ENCODE data around the gene MASP1.

MASP1 gene

GRCh38 chr3:187274315-187274976 lies 17.1 kb downstream of the MASP1 start:
- no peak for TF ChIP-seq SIN3A (IDR thresholded peaks at IDR 0.05; ENCODE audit: borderline replicate concordance, insufficient read depth, low read length)
- no peak for TF ChIP-seq TAF1 (IDR thresholded peaks at IDR 0.05; ENCODE audit: borderline replicate concordance, insufficient read depth, low read length)
- no peak for TF ChIP-seq REST (IDR thresholded peaks at IDR 0.05; ENCODE audit: insufficient read depth in 1 of 2, low read depth in 2 of 2, low read length in 2 of 2)
- TF ChIP-seq FOXP2 (optimal IDR thresholded peaks at IDR 0.05; ENCODE audit: borderline replicate concordance, extremely low read depth, extremely low read length, insufficient read depth), result no peak
- TF ChIP-seq POLR2AphosphoS5 (IDR thresholded peaks at IDR 0.05; ENCODE audit: low read depth, low read length), result no peak

GRCh38 chr3:187271582-187271981 lies 20.0 kb downstream of the MASP1 start:
- no peak for TF ChIP-seq SIN3A (IDR thresholded peaks at IDR 0.05; ENCODE audit: borderline replicate concordance, insufficient read depth, low read length)
- no peak for TF ChIP-seq REST (IDR thresholded peaks at IDR 0.05; ENCODE audit: insufficient read depth in 1 of 2, low read depth in 2 of 2, low read length in 2 of 2)
- TF ChIP-seq POLR2AphosphoS5 (IDR thresholded peaks at IDR 0.05; ENCODE audit: low read depth, low read length), result no peak

GRCh38 chr3:187269486-187269885 lies 22.1 kb downstream of the MASP1 start:
- TF ChIP-seq FOXP2 (optimal IDR thresholded peaks at IDR 0.05; ENCODE audit: borderline replicate concordance, extremely low read depth, extremely low read length, insufficient read depth) (no peak), POLR2AphosphoS5 (IDR thresholded peaks at IDR 0.05; ENCODE audit: low read depth, low read length) (no peak), TAF1 (IDR thresholded peaks at IDR 0.05; ENCODE audit: borderline replicate concordance, insufficient read depth, low read length) (no peak), REST (IDR thresholded peaks at IDR 0.05; ENCODE audit: insufficient read depth in 1 of 2, low read depth in 2 of 2, low read length in 2 of 2) (no peak)

- TF ChIP-seq SIN3A (IDR thresholded peaks at IDR 0.05; ENCODE audit: borderline replicate concordance, insufficient read depth, low read length) (no peak), POLR2AphosphoS5 (IDR thresholded peaks at IDR 0.05; ENCODE audit: low read depth, low read length) (no peak)
Measured at GRCh38 chr3:187267306-187267705, 24.2 kb downstream of the MASP1 start.

GRCh38 chr3:187266691-187267090 lies 24.8 kb downstream of the MASP1 start:
- TF ChIP-seq REST (IDR thresholded peaks at IDR 0.05; ENCODE audit: insufficient read depth in 1 of 2, low read depth in 2 of 2, low read length in 2 of 2) (no peak), TAF1 (IDR thresholded peaks at IDR 0.05; ENCODE audit: borderline replicate concordance, insufficient read depth, low read length) (no peak), FOXP2 (optimal IDR thresholded peaks at IDR 0.05; ENCODE audit: borderline replicate concordance, extremely low read depth, extremely low read length, insufficient read depth) (no peak), POLR2AphosphoS5 (IDR thresholded peaks at IDR 0.05; ENCODE audit: low read depth, low read length) (no peak), SIN3A (IDR thresholded peaks at IDR 0.05; ENCODE audit: borderline replicate concordance, insufficient read depth, low read length) (no peak)
